SK-N-MC (cell line): ENCODE data around the gene ATP7B.

Experiments used
- EZH2 ChIP-seq: fragments of 200-600 bp; sonication (generic); IDR thresholded peaks from one replicate; pipeline ENCODE4 v1.6.1; 2017; ENCODE audit warnings: antibody characterized with exemption
- POLR2AphosphoS5 ChIP-seq: IDR thresholded peaks from 2 replicates; pipeline ENCODE4 v1.6.1; 2012; ENCODE audit warnings: mild to moderate bottlenecking, low read depth, low read length, borderline replicate concordance

DNA sequence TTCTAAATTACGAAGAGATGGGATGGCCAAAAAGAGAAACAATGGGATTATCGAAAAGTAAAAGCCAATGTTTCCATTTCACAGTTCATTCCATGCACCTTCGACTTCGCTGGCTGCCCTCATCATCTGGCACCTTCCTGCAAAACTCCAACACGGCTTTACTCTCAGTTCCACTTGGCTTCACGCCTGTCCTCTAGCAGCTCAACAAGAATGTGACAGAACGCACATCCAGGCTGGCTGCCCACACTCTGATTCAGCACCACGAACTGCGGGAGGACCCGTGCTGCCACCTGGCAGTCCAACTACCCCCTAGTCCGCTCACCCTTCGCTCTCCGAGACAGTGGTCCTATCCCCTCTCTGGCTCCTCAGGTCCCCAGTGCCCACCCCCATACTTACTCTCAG, 11.7 kb downstream of the ATP7B start:
- no peak for TF ChIP-seq POLR2AphosphoS5
- TF ChIP-seq EZH2: no peak
